Skeletal muscle cell (primary cell): ENCODE results near the gene EME2.

Source experiments
- DNase-seq: peaks from one replicate; pipeline ENCODE4 v3.0.0-alpha.2; 2010; ENCODE audit warnings: low read depth
- H3K4me3 ChIP-seq: 2 replicates; pipeline ENCODE4 v1.5.1; 2011; ENCODE audit warnings: low read depth, mild to moderate bottlenecking, control low read depth, low read length, moderate library complexity

EME2 gene

GRCh38 chr16:1764971-1765370, 7.6 kb upstream of the EME2 start:
- H3K4me3 ChIP-seq: no peak overlapping the region
- no peak for DNase-seq

GRCh38 chr16:1765826-1766225, 6.8 kb upstream of the EME2 start:
- DNase-seq: no peak
- no peak overlapping the region for H3K4me3 ChIP-seq

- no peak for DNase-seq
- H3K4me3 ChIP-seq: no peak overlapping the region
Observed at GRCh38 chr16:1766231-1766630, 6.4 kb upstream of the EME2 start.

- no peak for DNase-seq
Observed at GRCh38 chr16:1766701-1767100, 5.9 kb upstream of the EME2 start.

GRCh38 chr16:1767116-1767994, 5.3 kb upstream of the EME2 start:
- H3K4me3 ChIP-seq: no peak overlapping the region
- no peak for DNase-seq

More at GRCh38 chr16:1766701-1767100, 5.9 kb upstream of the EME2 start:
- H3K4me3 ChIP-seq: no peak overlapping the region

- DNase-seq: no peak
Observed at GRCh38 chr16:1768061-1768766, 4.4 kb upstream of the EME2 start.

GRCh38 chr16:1768767-1769401, 3.7 kb upstream of the EME2 start:
- no peak overlapping the region for H3K4me3 ChIP-seq
- DNase-seq: no peak

More at GRCh38 chr16:1768061-1768766, 4.4 kb upstream of the EME2 start:
- no peak overlapping the region for H3K4me3 ChIP-seq

GRCh38 chr16:1769402-1770300, 3.0 kb upstream of the EME2 start:
- no peak for DNase-seq
- no peak overlapping the region for H3K4me3 ChIP-seq

GRCh38 chr16:1770328-1771187, 2.1 kb upstream of the EME2 start:
- peak overlapping the region; percentile 78 for H3K4me3 ChIP-seq
- DNase-seq: no peak

- DNase-seq: no peak
Observed at GRCh38 chr16:1771188-1771863, 1.3 kb upstream of the EME2 start, which contains the start of gene NME3. Gene NME3, minus strand, starts transcription at chr16:1771543. Its CDS starts 9 bp downstream, at chr16:1771534.

GRCh38 chr16:1771864-1772361, 697 bp upstream of the EME2 start:
- H3K4me3 ChIP-seq: peak overlapping the region; percentile 78
- DNase-seq: no peak

More at GRCh38 chr16:1771188-1771863, 1.3 kb upstream of the EME2 start, which contains the start of gene NME3:
- peak within 1 kb of the TSS; percentile 78 for H3K4me3 ChIP-seq

- H3K4me3 ChIP-seq: peak within 1 kb of the TSS; percentile 78
- DNase-seq: peak; percentile 53
Observed at GRCh38 chr16:1772908-1773702, 495 bp downstream of the EME2 start, which contains the start of gene MRPS34. Gene MRPS34, minus strand, starts transcription at chr16:1773134. Its CDS starts 15 bp downstream, at chr16:1773119.

GRCh38 chr16:1773703-1774447, 1.3 kb downstream of the EME2 start:
- DNase-seq: no peak
- peak overlapping the region; percentile 78 for H3K4me3 ChIP-seq

GRCh38 chr16:1774448-1774780, 1.8 kb downstream of the EME2 start:
- H3K4me3 ChIP-seq: peak overlapping the region; percentile 78
- DNase-seq: no peak

GRCh38 chr16:1775006-1775845, 2.6 kb downstream of the EME2 start:
- no peak overlapping the region for H3K4me3 ChIP-seq
- no peak for DNase-seq
